Adipose tissue (tissue), 3 donors: Measurements from ENCODE around the gene DUSP22. TPM values are rescaled to one million over a fixed set of nuclear protein-coding genes. Genes with fewer than 3 reads are reported as not detected.

Experiments used
- H3K27ac ChIP-seq: one replicate; pipeline ENCODE4 v1.5.1; 2013; ENCODE audit warnings: low read depth, low read length
- WGBS, 3 donors: extraction: QIAGEN DNeasy Blood & Tissue Kit; methylation state at CpG; one replicate each; pipeline ENCODE4 v1.1.7; 2013; 5-methylcytosine and 5-hydroxymethylcytosine counted together
- polyA plus RNA-seq, 3 donors: library from polyadenylated mRNA; stranded (reverse); fragments of 200-250 nt; gene quantifications; one replicate each; pipeline ENCODE4 v1.2.3, GENCODE V29; 2013
- donor health status: healthy with polysubstance abuse.
- donor health status: Bipolar disorder and iron deficiency.
- donor health status: healthy.

Gene DUSP22
- polyA plus RNA-seq, 3 donors = 38.5 to 58.3 (median 47.0) TPM

DNA sequence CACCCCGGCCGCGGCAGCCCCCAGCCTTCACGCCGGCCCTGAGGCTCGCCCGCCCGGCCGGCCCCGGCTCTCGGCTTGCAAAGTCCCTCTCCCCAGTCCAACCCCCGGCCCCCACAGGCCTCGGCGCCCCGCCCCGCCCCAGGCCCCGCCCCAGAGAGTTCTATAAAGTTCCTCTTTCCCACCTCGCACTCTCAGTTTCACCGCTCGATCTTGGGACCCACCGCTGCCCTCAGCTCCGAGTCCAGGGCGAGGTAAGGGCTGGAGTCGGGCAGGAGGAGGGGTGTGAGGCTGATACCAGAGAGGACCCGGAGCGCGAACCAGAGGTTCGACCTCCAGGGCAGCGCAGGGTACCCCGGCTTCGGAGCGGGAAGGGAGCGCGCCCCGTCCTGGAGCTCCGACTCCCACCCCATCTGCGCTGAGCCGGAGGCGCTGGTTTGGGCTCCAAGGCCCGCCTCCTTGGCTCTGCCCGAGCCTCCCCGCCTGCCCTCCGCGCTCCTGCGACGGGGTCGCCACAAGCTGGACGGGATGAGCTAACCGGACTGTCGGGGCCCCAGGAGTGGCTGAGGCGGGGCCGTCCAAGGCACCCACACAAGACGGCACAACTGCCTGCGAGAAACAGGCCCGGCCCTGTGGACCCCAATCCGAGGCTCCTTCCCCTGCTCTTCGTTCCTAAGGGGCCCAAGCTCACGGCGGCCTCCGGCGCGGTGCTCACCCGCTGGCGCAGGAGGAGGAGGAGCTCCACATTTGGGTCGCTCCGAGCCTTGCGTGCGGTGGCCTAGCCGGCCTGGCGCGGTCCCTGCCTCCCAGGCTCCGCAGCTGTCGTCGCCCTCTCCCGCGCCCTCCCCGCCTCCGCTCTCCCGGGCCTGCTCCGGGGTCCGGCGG lies 99.5 kb downstream of the DUSP22 start, which contains the start of gene IRF4:
Gene IRF4, plus strand, starts transcription at position 194 of the 882 bp plus-strand sequence. CDS start 1,401 bp downstream, outside the sequence.
- 1 to 2% (median 1%) methylated on average over 69 to 82 of the region's 82 CpGs for WGBS, 3 donors
- no peak within 1 kb of the TSS for H3K27ac ChIP-seq

DNA sequence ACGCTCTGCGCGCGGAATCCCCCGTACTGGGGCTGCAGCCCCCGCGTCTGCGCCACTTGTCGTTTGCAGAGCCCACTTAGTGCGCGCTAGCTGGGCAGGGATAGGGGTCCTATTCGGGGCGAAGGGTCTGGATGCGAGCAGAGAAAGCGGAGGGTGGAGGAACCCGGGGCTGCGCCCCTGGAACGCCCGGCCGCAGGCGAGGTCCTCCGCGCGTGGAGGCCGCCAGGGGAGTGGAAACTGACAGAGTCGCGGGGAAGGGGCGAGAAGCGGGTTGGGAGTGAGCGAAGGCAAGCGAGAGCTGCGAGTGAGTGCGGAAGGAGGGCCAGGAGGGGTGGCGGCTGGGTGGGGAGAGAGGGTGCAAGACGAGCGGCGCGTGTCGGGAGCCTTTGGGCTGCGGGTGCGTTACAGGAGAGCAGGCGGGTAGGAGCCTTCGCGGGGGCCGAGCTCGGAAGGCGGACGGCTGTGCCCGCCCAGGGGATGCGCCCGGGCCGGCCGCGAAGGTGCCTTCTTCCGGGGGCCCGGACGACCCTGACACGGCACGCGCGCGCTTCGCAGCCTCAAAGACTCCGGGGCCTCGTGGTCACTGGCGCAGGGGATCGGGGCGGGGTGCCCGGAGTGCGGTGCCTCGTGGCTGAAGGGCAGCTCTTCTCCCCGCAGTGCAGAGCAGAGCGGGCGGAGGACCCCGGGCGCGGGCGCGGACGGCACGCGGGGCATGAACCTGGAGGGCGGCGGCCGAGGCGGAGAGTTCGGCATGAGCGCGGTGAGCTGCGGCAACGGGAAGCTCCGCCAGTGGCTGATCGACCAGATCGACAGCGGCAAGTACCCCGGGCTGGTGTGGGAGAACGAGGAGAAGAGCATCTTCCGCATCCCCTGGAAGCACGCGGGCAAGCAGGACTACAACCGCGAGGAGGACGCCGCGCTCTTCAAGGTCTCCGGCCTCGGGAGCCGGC lies 100.4 kb downstream of the DUSP22 start:
- 1 to 2% (median 2%) methylated on average over 97 to 108 of the region's 108 CpGs for WGBS, 3 donors
- no peak overlapping the region for H3K27ac ChIP-seq

DNA sequence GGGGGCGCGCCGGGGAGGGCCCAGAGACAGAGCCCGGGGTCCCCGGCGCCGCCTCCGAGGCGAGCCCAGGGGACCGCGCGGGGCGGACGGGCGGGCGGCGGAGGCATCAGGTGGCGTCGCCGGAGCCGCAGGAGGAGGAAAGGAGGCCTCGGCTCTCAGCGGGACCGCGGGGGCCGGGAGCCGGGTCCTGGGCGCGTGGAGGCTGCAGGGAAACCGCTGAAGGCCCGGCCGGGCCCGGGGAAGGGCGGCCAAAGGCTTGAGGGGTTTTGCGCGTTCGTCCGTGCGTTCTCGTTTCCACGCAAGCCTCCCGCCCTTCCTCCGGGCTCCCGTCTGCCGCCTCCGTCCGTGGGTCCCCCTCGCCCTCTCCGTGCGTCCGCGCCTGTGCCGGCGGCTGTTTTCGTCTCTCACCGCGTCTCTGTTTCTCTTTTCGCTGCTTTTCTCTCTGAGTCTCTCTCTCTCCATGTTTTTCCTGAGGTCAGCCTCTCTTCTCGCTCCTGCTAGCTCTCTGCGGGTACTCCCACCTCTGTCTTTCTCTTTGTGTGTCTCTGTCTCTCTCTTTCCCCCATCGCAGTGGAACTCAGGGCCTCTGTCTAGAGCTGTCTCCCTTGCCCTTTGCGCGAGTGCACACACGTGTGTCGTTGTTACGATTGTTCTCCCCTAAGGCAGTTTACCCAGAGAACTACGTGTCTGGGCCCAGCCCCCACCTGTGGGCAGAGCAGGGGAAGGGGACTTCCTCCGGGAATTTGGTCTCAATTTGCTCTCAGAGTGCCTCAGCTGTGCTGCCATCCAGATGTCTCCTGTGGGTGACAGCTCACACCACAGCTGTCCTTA lies 101.3 kb downstream of the DUSP22 start:
- WGBS, 3 donors = 4 to 7% (median 5%) methylated on average over 33 to 67 of the region's 68 CpGs
- H3K27ac ChIP-seq = no peak overlapping the region

DNA sequence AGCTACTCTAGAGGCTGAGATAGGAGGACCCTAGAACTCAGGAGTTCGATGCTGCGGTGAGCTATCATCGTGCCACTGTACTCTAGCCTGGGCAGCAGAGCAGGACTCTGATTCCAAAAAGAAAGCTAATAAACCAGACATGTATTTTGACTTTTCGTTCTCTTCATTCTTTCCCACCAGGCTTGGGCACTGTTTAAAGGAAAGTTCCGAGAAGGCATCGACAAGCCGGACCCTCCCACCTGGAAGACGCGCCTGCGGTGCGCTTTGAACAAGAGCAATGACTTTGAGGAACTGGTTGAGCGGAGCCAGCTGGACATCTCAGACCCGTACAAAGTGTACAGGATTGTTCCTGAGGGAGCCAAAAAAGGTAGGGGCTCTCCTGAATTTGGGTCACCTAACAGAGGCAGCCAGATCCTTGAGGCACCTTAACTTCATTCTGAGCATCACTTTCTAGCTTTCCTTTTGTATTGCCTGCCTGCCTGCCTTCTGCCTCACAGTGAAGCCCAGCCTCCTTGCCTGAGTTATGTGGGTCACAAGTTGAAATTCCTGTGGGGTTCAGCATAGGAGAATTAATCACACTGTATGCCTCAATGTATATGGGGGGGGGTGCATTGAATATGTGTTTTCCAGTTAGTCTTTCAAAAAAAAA lies 102.5 kb downstream of the DUSP22 start:
- 78 to 87% (median 85%) methylated on average over 13 of the region's 13 CpGs for WGBS, 3 donors
- H3K27ac ChIP-seq = no peak overlapping the region

DNA sequence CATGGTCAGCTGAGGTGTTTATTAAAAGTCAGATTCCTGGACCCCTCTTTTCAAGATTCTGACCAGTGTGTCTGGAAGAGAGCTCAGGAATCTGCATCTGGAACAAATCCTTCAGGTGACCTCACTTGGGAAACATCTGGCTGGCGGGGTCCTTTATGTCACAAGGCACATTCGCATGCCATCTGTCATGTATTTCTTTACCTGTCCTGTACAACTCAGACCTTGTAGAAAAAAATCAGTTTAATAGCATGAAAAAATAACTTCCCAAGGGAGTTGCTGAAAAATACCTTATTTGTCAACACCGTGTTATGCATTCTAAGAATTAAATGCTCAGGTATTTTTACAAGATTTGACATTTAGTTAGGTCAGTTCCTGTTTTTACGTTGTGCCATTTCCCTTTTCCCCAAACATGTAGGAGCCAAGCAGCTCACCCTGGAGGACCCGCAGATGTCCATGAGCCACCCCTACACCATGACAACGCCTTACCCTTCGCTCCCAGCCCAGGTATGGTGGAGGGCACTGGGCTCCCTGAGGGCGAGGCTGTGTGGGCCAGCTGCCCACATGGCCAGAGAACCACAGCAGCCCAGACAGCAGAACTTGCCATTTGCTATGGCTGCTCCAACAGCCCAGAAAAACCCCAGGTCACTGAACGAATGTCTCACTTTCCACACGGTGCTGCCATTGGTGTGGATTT lies 103.3 kb downstream of the DUSP22 start:
- H3K27ac ChIP-seq = no peak overlapping the region
- WGBS, 3 donors = 61 to 67% (median 64%) methylated on average over 10 of the region's 10 CpGs

DNA sequence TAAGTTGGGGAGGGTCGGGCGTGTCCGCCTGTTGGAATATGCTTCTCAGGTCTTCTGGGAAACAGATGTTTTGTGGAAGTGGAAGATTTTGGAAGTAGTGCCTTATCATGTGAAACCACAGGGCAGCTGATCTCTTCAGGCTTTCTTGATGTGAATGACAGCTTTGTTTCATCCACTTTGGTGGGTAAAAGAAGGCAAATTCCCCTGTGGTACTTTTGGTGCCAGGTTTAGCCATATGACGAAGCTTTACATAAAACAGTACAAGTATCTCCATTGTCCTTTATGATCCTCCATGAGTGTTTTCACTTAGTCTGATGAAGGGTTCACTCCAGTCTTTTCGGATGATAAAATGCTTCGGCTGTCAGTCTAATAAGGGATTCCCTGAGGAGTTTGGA lies 103.8 kb downstream of the DUSP22 start:
- H3K27ac ChIP-seq = no peak overlapping the region
- 84 to 88% (median 87%) methylated on average over 6 of the region's 6 CpGs for WGBS, 3 donors

DNA sequence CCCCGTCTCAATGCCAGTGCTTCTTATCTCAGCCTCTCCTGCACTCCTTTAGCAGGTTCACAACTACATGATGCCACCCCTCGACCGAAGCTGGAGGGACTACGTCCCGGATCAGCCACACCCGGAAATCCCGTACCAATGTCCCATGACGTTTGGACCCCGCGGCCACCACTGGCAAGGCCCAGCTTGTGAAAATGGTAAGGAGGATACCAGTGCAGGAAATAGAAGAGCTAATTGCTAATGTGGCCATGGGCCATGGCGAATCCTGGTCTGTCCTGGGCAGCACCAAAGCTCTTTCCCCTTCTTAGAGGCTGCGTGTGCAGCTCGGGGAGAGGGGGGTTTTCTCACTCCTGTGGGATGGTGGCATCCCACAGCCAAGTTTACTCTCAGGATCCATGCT lies 104.8 kb downstream of the DUSP22 start:
- 81 to 89% (median 88%) methylated on average over 13 of the region's 13 CpGs for WGBS, 3 donors
- H3K27ac ChIP-seq = no peak overlapping the region

DNA sequence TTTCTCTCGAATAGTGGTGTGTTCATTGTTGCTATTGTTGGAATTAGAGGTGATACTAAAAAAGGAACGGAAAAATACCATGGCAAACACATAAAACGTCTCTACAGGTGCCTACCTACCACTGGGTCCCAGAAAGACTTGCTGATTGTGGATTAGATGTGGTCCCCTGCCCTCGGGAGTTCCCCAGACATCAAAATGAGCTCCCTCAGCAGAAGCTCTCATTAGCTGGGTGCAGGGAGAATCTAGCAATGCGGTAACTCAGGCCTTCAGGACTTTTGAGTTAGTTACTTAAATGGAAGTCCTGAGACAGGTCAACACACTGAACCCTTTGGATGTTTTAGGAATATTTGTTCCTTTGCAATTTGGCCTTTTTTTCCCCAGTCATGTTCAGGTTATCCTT lies 105.3 kb downstream of the DUSP22 start:
- WGBS, 3 donors = 66 to 83% (median 82%) methylated on average over 5 of the region's 5 CpGs
- no peak overlapping the region for H3K27ac ChIP-seq

DNA sequence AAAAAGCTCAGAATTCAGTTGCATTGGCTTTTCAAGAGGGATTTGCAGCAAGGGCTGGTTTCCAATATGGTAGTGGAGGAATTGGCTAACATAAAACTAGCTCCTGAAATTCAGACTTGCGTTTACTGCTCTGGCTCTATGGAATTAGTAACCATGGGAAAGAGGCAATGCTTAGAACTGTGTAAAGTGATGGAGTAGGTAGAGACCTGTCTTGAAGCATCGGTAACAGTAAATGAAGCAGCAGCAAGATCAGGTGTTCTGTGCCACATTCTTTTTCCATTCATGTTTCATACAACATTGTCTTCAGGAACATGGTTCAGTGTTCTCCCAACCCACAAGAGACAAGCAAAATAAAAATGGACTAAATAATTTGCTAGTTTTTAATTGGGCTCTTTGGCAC lies 105.8 kb downstream of the DUSP22 start:
- H3K27ac ChIP-seq = no peak overlapping the region
- WGBS, 3 donors = 84 to 92% (median 92%) methylated on average over 2 of the region's 2 CpGs

DNA sequence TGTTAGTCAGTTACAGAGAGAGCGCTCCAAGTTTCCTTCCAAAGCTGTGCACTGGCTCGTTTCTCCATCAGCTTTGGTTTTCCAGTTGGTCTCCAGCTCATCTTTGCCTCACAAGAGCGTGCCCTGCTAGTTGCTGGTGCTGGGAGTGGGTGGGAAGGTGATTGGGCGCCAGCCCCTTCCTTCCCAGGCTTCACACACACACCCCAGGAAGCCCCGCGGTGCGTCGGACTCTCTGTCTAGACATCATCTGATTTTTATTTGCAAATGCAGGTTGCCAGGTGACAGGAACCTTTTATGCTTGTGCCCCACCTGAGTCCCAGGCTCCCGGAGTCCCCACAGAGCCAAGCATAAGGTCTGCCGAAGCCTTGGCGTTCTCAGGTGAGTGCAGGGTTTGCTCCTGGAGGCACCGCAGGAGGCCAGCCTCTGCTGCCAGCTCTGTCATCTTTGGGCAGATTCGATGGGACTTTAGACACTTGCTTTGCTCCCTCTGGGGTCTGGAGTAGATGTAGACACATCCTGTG lies 106.3 kb downstream of the DUSP22 start:
- WGBS, 3 donors = 80 to 87% (median 85%) methylated on average over 13 of the region's 13 CpGs
- H3K27ac ChIP-seq = no peak overlapping the region

DNA sequence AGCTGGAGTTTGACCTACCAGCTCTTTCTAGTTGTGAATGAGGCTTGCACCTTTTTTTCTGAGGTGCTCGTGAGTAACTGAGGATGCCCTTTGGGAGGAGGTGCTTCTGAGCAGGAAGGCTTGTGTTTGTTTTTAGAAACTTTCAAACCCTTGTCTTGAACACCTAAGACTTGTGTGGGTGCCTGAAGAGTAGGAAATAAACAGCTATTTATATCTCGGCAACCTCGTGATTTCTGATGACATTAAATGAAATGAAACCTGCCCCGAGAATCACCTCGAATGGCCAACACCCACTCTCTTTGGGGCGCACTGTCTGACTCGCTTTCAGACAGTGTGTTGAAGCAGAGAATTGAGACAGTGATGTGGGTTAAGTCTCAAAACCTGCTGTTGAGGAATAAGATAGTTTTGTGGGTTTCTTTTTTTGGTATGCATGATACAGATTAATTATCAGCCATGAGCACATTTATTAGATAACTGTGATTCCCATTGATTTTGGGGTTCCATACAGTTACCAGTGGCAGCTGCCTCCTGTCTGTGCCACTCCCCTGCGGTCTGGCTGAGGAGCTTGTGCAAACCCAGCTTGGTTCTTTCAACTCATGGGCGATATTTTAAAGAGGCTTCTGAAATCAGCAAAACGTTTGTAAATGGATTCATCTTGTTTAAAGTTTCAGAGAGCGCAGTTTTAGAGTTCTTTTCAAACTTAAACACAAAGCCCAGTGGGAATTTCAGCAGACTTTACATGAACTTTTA lies 107.7 kb downstream of the DUSP22 start:
- WGBS, 3 donors = 62 to 69% (median 68%) methylated on average over 11 of the region's 11 CpGs

DNA sequence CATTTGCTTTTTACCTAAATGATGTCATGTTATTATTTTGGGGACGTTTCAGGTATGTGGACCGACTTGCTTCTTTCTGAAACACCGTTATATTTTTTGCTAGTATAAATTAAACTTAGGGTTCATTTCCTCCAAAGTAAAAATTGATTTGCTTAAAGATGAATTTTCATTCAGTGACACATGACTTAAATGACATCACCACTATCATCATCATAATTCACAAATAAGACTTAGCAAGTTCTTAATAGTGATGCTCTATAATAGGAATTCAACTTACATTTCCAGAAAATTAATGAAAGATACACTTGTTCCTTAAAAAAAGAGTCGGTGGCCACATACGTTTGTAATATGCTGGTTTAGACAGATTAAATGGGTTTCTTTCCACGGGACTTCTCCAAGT lies 108.5 kb downstream of the DUSP22 start:
- no peak overlapping the region for H3K27ac ChIP-seq
- WGBS, 3 donors = 78 to 87% (median 86%) methylated on average over 6 of the region's 6 CpGs

More for the DNA sequence above, 107.7 kb downstream of the DUSP22 start:
- H3K27ac ChIP-seq = no peak overlapping the region

Other genes starting within 250 kb of the DUSP22 start
- gene IRF4, start 99.3 kb downstream of the DUSP22 start, polyA plus RNA-seq = 1 to 10 TPM in 1 of 3 donors, under 1 TPM in 2; 0.40 to 1.3 (median 0.83) TPM